ENCODE data around the gene NAALADL2. TPM values are rescaled to one million over a fixed set of nuclear protein-coding genes. Genes with fewer than 3 reads are reported as not detected.

NAALADL2 gene
- total RNA-seq, 2 experiments from 2014 or later: 0.30 to 1.2 TPM

GRCh38 chr3:175103298-175103697 lies 244.2 kb downstream of the NAALADL2 start:
- DNase-seq: no peak
- H3K9me3 Mint-ChIP-seq: peaks cover 3% of the 10 kb centered on the region
- no peak overlapping the region for H3K4me3 Mint-ChIP-seq
- no peaks in the 10 kb centered on the region for H3K27me3 ChIP-seq (ENCODE audit: control insufficient read depth in 1 of 2, insufficient read depth in 2 of 2, low read length in 2 of 2)
- no peaks in the 10 kb centered on the region for H3K4me1 ChIP-seq (ENCODE audit: insufficient read depth, low read length)
- ATAC-seq (ENCODE audit: poor library complexity): no peak
- POLR2A ChIA-PET: no interaction called here
- CTCF ChIA-PET: no interaction called here
- no peak overlapping the region for H3K4me3 ChIP-seq (ENCODE audit: low read length)
- H3K27ac Mint-ChIP-seq: no peak overlapping the region
- no peaks in the 10 kb centered on the region for H3K9me3 ChIP-seq (ENCODE audit: control insufficient read depth in 1 of 2, insufficient read depth in 1 of 2, low read length in 2 of 2)
- no peak for TF ChIP-seq CTCF (IDR thresholded peaks at IDR 0.05)
- no peaks in the 10 kb centered on the region for H3K4me1 Mint-ChIP-seq (ENCODE audit: low read depth)
- no peak overlapping the region for H3K27ac ChIP-seq (ENCODE audit: low read depth in 1 of 2, low read length in 2 of 2)
- no peaks in the 10 kb centered on the region for H3K27me3 Mint-ChIP-seq
- no peaks in the 10 kb centered on the region for H3K36me3 Mint-ChIP-seq (ENCODE audit: low read depth)
- H3K36me3 ChIP-seq (ENCODE audit: insufficient read depth, low read length): no peaks in the 10 kb centered on the region
- intact Hi-C loops (cut with DNase I, micrococcal nuclease): no loop called here

- no peaks in the 10 kb centered on the region for H3K36me3 ChIP-seq (ENCODE audit: insufficient read depth, low read length)
- ChIA-PET CTCF (no interaction called here), POLR2A (no interaction called here)
- DNase-seq (no peak), ATAC-seq (ENCODE audit: poor library complexity) (no peak)
- Mint-ChIP-seq H3K9me3 (peaks cover 3% of the 10 kb centered on the region), H3K27ac (no peak overlapping the region), H3K36me3 (ENCODE audit: low read depth) (no peaks in the 10 kb centered on the region), H3K4me3 (no peak overlapping the region), H3K4me1 (ENCODE audit: low read depth) (no peaks in the 10 kb centered on the region), H3K27me3 (no peaks in the 10 kb centered on the region)
- no peaks in the 10 kb centered on the region for H3K4me1 ChIP-seq (ENCODE audit: insufficient read depth, low read length)
- no peak for TF ChIP-seq CTCF (IDR thresholded peaks at IDR 0.05)
- H3K27ac ChIP-seq (ENCODE audit: low read depth in 1 of 2, low read length in 2 of 2): no peak overlapping the region
- H3K4me3 ChIP-seq (ENCODE audit: low read length): no peak overlapping the region
- intact Hi-C loops (cut with DNase I, micrococcal nuclease): no loop called here
- H3K9me3 ChIP-seq (ENCODE audit: control insufficient read depth in 1 of 2, insufficient read depth in 1 of 2, low read length in 2 of 2): no peaks in the 10 kb centered on the region
- H3K27me3 ChIP-seq (ENCODE audit: control insufficient read depth in 1 of 2, insufficient read depth in 2 of 2, low read length in 2 of 2): no peaks in the 10 kb centered on the region
Measured at GRCh38 chr3:175105066-175105465, 245.9 kb downstream of the NAALADL2 start.

- no peaks in the 10 kb centered on the region for H3K36me3 Mint-ChIP-seq (ENCODE audit: low read depth)
- ATAC-seq (ENCODE audit: poor library complexity) (no peak), DNase-seq (no peak)
- peaks cover 3% of the 10 kb centered on the region for H3K9me3 Mint-ChIP-seq
- H3K27me3 ChIP-seq (ENCODE audit: control insufficient read depth in 1 of 2, insufficient read depth in 2 of 2, low read length in 2 of 2): no peaks in the 10 kb centered on the region
- no peak overlapping the region for H3K27ac ChIP-seq (ENCODE audit: low read depth in 1 of 2, low read length in 2 of 2)
- CTCF ChIA-PET: no interaction called here
- H3K4me1 ChIP-seq (ENCODE audit: insufficient read depth, low read length): no peaks in the 10 kb centered on the region
- H3K4me3 Mint-ChIP-seq: no peak overlapping the region
- no peak overlapping the region for H3K27ac Mint-ChIP-seq
- no peak overlapping the region for H3K4me3 ChIP-seq (ENCODE audit: low read length)
- no peaks in the 10 kb centered on the region for H3K9me3 ChIP-seq (ENCODE audit: control insufficient read depth in 1 of 2, insufficient read depth in 1 of 2, low read length in 2 of 2)
- TF ChIP-seq CTCF (IDR thresholded peaks at IDR 0.05): no peak
- H3K4me1 Mint-ChIP-seq (ENCODE audit: low read depth): no peaks in the 10 kb centered on the region
- no peaks in the 10 kb centered on the region for H3K27me3 Mint-ChIP-seq
- intact Hi-C loops (cut with DNase I, micrococcal nuclease): no loop called here
- H3K36me3 ChIP-seq (ENCODE audit: insufficient read depth, low read length): no peaks in the 10 kb centered on the region
- POLR2A ChIA-PET: no interaction called here
Measured at GRCh38 chr3:175107231-175107630, 248.1 kb downstream of the NAALADL2 start.

All from CD4-positive, alpha-beta T cell (primary cell).